Erythroblast (primary cell): ENCODE measurements around the gene RFC1.

Experiments
- GATA1 ChIP-seq: IDR thresholded peaks from 2 replicates; pipeline ENCODE4 v1.6.1; 2011; ENCODE audit warnings: low read depth, mild to moderate bottlenecking, control low read depth, low read length, moderate library complexity
- POLR2A ChIP-seq: IDR thresholded peaks from 2 replicates; pipeline ENCODE4 v1.6.1; 2011; ENCODE audit warnings: mild to moderate bottlenecking, low read length

GRCh38 chr4:39346856-39347519 is 19.2 kb downstream of the RFC1 start:
- TF ChIP-seq POLR2A (no peak), GATA1 (no peak)
